SU-DHL-6 (cell line): ENCODE data around the gene ATP2B2.

Source experiments
- H2AFZ ChIP-seq: fragments of 200-600 bp; sonication (generic); 2 replicates; pipeline ENCODE4 v1.6.1; 2014; ENCODE audit warnings: low read depth, mild to moderate bottlenecking, moderate library complexity, mixed read lengths, antibody characterized with exemption, low read length; ENCODE audit not compliant: severe bottlenecking
- H3F3A ChIP-seq: fragments of 200-600 bp; shearing (Covaris generic); 2 replicates; pipeline ENCODE4 v1.6.0; 2016; ENCODE audit warnings: antibody characterized with exemption, mild to moderate bottlenecking; ENCODE audit not compliant: insufficient read depth
- H3K27ac ChIP-seq: fragments of 200-600 bp; sonication (generic); 2 replicates; pipeline ENCODE4 v1.5.1; 2016; ENCODE audit warnings: low read depth, mild to moderate bottlenecking, low read length, moderate library complexity, mixed read lengths
- H3K27me3 ChIP-seq: fragments of 200-600 bp; sonication (generic), shearing (Covaris generic); 2 replicates; pipeline ENCODE4 v1.6.0; 2014; ENCODE audit warnings: mild to moderate bottlenecking, low read length
- H3K36me3 ChIP-seq: fragments of 200-600 bp; sonication (generic); 2 replicates; pipeline ENCODE4 v1.6.1; 2014; ENCODE audit warnings: mild to moderate bottlenecking, low read length, mixed read lengths
- H3K4me2 ChIP-seq: fragments of 300-600, 200-600 bp; shearing (Covaris generic), sonication (generic); 2 replicates; pipeline ENCODE4 v1.6.0; 2014; ENCODE audit warnings: low read length, low read depth, mild to moderate bottlenecking; ENCODE audit not compliant: poor library complexity, severe bottlenecking
- H3K4me3 ChIP-seq: fragments of 200-600 bp; sonication (generic); 2 replicates; pipeline ENCODE4 v1.5.1; 2014; ENCODE audit warnings: antibody characterized with exemption, low read length, mild to moderate bottlenecking, mixed read lengths; ENCODE audit not compliant: insufficient read depth, poor library complexity, severe bottlenecking
- H3K79me2 ChIP-seq: fragments of 200-600 bp; sonication (generic); 2 replicates; pipeline ENCODE4 v1.6.1; 2014; ENCODE audit warnings: mild to moderate bottlenecking, low read length, moderate library complexity; ENCODE audit not compliant: insufficient read depth
- H3K9ac ChIP-seq: fragments of 200-600 bp; sonication (generic); 2 replicates; pipeline ENCODE4 v1.7.0; 2014; ENCODE audit warnings: mild to moderate bottlenecking, low read length
- H3K9me2 ChIP-seq: fragments of 200-600 bp; sonication (generic); replicated peaks from 2 replicates; pipeline ENCODE4 v1.6.1; 2014; ENCODE audit warnings: low read length; ENCODE audit not compliant: insufficient read depth
- H3K9me3 ChIP-seq: fragments of 200-600 bp; sonication (generic); 2 replicates; pipeline ENCODE4 v1.6.1; 2014; ENCODE audit warnings: low read length, mixed read lengths; ENCODE audit not compliant: insufficient read depth
- H4K20me1 ChIP-seq: fragments of 200-600 bp; sonication (generic); 2 replicates; pipeline ENCODE4 v1.6.1; 2014; ENCODE audit warnings: low read depth, mild to moderate bottlenecking, antibody characterized with exemption, low read length, moderate library complexity, mixed read lengths
- EZH2phosphoT487 ChIP-seq: fragments of 200-600 bp; sonication (generic), shearing (Covaris generic); conservative IDR thresholded peaks from 2 replicates; pipeline ENCODE4 v1.6.1; 2018; ENCODE audit warnings: mild to moderate bottlenecking, antibody characterized with exemption, low read length, moderate library complexity, mixed read lengths
- TF ChIP-seq, protein P1 (sequence below): fragments of 200-600 bp; sonication (generic); IDR thresholded peaks from one replicate; pipeline ENCODE4 v1.5.1; 2017; ENCODE audit warnings: antibody characterized with exemption, mild to moderate bottlenecking, low read length, moderate library complexity; ENCODE audit not compliant: insufficient read depth, poor library complexity, severe bottlenecking

The ATP2B2 gene

DNA sequence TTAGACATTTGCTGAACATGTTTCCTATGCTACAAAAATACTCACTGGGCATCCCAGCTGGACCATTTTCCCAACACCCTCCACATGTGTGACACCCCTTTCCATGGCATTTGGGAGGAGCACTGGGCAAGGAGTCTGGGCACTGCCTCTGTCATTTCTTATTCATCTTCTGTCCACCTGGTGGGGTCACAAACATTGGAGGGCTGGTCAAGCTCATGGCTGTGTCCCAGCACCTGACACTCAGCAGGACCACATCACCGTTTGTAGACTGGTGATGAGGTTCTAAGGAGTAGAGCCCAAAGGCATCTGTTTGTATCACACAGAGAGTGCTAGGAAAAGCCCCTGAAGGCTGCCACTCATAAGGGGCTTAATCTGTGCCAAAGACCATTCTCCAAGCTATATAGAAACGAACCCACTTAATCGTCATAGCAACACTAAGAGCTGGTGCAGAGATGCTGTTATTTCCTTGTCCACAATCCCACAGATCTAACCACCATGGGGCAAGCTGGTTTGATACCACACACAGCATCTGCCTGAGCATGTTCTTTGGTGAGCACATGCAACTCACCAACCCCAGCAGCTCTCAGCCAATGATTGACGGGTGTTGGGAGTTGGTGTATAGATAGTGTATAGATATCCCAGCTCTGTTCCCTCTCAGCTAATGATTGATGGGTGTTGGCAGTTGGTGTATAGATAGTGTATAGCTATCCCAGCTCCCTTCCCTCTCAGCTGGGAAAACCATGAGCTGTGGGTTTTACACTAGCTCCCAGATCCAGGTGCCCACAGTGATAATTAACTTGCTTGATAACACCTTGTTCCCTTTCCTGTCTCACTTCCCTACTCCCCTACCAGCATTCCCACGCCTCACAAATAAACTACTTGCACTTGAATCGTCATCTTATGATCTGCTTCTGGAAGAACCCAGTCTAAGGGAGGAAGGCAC lies 42.7 kb upstream of the ATP2B2 start:
- Histone ChIP-seq H3K27ac (no peak overlapping the region), H3K9me2 (no peaks in the 10 kb centered on the region), H3K79me2 (no peaks in the 10 kb centered on the region), H3K27me3 (no peaks in the 10 kb centered on the region), H3K9ac (no peak overlapping the region), H4K20me1 (no peaks in the 10 kb centered on the region), H2AFZ (no peak overlapping the region), H3F3A (no peaks in the 10 kb centered on the region), H3K4me3 (no peak overlapping the region), H3K36me3 (no peaks in the 10 kb centered on the region), H3K9me3 (no peaks in the 10 kb centered on the region), H3K4me2 (no peak overlapping the region)
- no peak for TF ChIP-seq EZH2phosphoT487
- TF ChIP-seq, protein P1, sequence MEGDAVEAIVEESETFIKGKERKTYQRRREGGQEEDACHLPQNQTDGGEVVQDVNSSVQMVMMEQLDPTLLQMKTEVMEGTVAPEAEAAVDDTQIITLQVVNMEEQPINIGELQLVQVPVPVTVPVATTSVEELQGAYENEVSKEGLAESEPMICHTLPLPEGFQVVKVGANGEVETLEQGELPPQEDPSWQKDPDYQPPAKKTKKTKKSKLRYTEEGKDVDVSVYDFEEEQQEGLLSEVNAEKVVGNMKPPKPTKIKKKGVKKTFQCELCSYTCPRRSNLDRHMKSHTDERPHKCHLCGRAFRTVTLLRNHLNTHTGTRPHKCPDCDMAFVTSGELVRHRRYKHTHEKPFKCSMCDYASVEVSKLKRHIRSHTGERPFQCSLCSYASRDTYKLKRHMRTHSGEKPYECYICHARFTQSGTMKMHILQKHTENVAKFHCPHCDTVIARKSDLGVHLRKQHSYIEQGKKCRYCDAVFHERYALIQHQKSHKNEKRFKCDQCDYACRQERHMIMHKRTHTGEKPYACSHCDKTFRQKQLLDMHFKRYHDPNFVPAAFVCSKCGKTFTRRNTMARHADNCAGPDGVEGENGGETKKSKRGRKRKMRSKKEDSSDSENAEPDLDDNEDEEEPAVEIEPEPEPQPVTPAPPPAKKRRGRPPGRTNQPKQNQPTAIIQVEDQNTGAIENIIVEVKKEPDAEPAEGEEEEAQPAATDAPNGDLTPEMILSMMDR = no peak

DNA sequence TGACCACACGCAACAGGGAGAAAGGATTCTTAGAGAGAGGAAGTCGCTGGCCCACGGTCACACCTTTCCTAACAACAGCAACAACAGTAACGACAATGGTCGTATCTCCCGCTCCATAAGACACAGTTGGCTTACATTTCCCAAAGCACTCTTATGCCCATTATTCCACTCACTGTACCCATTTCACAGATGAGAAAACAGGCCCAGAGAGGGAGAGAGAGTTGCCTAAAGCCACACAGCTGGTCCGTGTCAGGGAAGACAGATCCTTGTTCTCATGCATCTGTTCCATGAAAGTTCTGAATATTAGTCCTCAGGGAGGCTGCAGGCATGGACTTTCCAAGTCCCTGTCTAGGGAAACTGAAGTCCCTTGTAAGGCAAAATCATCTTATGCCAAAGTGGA lies 42.0 kb upstream of the ATP2B2 start:
- H3F3A ChIP-seq = no peaks in the 10 kb centered on the region
- no peak overlapping the region for H3K27ac ChIP-seq
- no peak overlapping the region for H3K9ac ChIP-seq
- no peak overlapping the region for H2AFZ ChIP-seq
- TF ChIP-seq, protein P1 = no peak
- no peak for TF ChIP-seq EZH2phosphoT487
- H3K9me2 ChIP-seq = no peaks in the 10 kb centered on the region
- H3K27me3 ChIP-seq = no peaks in the 10 kb centered on the region
- H3K36me3 ChIP-seq = no peaks in the 10 kb centered on the region
- no peaks in the 10 kb centered on the region for H4K20me1 ChIP-seq
- peaks cover 7% of the 10 kb centered on the region; the same call in 1 of the 2 replicates for H3K9me3 ChIP-seq
- no peak overlapping the region for H3K4me3 ChIP-seq
- H3K79me2 ChIP-seq = no peaks in the 10 kb centered on the region
- no peak overlapping the region for H3K4me2 ChIP-seq

- Histone ChIP-seq H3K4me3 (no peak overlapping the region), H3K27ac (no peak overlapping the region), H4K20me1 (no peaks in the 10 kb centered on the region), H3K36me3 (no peaks in the 10 kb centered on the region), H3K4me2 (no peak overlapping the region), H3K9me3 (peaks cover 8% of the 10 kb centered on the region; the same call in 1 of the 2 replicates), H2AFZ (no peak overlapping the region), H3K9ac (no peak overlapping the region), H3K9me2 (no peaks in the 10 kb centered on the region), H3K27me3 (no peaks in the 10 kb centered on the region), H3K79me2 (no peaks in the 10 kb centered on the region), H3F3A (no peaks in the 10 kb centered on the region)
- TF ChIP-seq, protein P1 = no peak
- no peak for TF ChIP-seq EZH2phosphoT487
Observed at GRCh38 chr3:10546820-10547263, 41.5 kb upstream of the ATP2B2 start.
